HG03066 (cell line): ENCODE results near the gene AGO3.

Source experiments
- ATAC-seq: cut with Tn5 transposase; IDR thresholded peaks from one replicate; pipeline ENCODE4 v1.9.1; 2021; ENCODE audit warnings: low read depth; ENCODE audit not compliant: unreplicated experiment

The AGO3 gene

GRCh38 chr1:36076979-36077573 lies 146.2 kb downstream of the AGO3 start:
- no peak for ATAC-seq

- ATAC-seq = no peak
Measured at GRCh38 chr1:36080236-36080635, 149.3 kb downstream of the AGO3 start.

GRCh38 chr1:36080801-36081200 lies 149.9 kb downstream of the AGO3 start:
- ATAC-seq = no peak

- ATAC-seq = no peak
Measured at GRCh38 chr1:36081926-36082485, 151.1 kb downstream of the AGO3 start.

GRCh38 chr1:36083219-36083618 lies 152.3 kb downstream of the AGO3 start:
- no peak for ATAC-seq

GRCh38 chr1:36083635-36084496 lies 153.0 kb downstream of the AGO3 start, which contains the start of gene TEKT2:
Gene TEKT2, plus strand, starts transcription at chr1:36084094. Its CDS starts 828 bp downstream, at chr1:36084922.
- no peak for ATAC-seq

GRCh38 chr1:36084497-36085115 lies 153.7 kb downstream of the AGO3 start:
- no peak for ATAC-seq

GRCh38 chr1:36085126-36085525 lies 154.2 kb downstream of the AGO3 start:
- ATAC-seq = no peak

- no peak for ATAC-seq
Measured at GRCh38 chr1:36085686-36086526, 155.0 kb downstream of the AGO3 start.

GRCh38 chr1:36086529-36087232 lies 155.8 kb downstream of the AGO3 start:
- no peak for ATAC-seq

- ATAC-seq = no peak
Measured at GRCh38 chr1:36087233-36088123, 156.6 kb downstream of the AGO3 start.

GRCh38 chr1:36088265-36088576 lies 157.3 kb downstream of the AGO3 start:
- ATAC-seq = peak; percentile 3

GRCh38 chr1:36088577-36089392 lies 157.9 kb downstream of the AGO3 start, which contains the start of gene ADPRS:
Gene ADPRS, plus strand, starts transcription at chr1:36088892. Its CDS starts 13 bp downstream, at chr1:36088905.
- peak; percentile 81 for ATAC-seq

GRCh38 chr1:36089393-36090121 lies 158.7 kb downstream of the AGO3 start:
- ATAC-seq = no peak

- no peak for ATAC-seq
Measured at GRCh38 chr1:36091141-36091540, 160.2 kb downstream of the AGO3 start.

- no peak for ATAC-seq
Measured at GRCh38 chr1:36091698-36092097, 160.8 kb downstream of the AGO3 start.

- ATAC-seq = no peak
Measured at GRCh38 chr1:36092166-36092797, 161.4 kb downstream of the AGO3 start.
